Fibroblast of pulmonary artery (primary cell): ENCODE results near the gene MUTYH.
"Not testable (repeated sequence)": the region's sequence is repeated elsewhere in the genome, so short reads cannot be mapped to it uniquely, and the experiment has no call there.

Experiments used
- DNase-seq: peaks from one replicate; pipeline ENCODE4 v3.0.0-alpha.2; 2010; ENCODE audit warnings: low read depth
- H3K4me3 ChIP-seq: replicated peaks from 2 replicates; pipeline ENCODE4 v1.5.1; 2011; ENCODE audit warnings: low read depth, mild to moderate bottlenecking, control low read depth, low read length, moderate library complexity
- CTCF ChIP-seq: IDR thresholded peaks from 2 replicates; pipeline ENCODE4 v1.5.1; 2011; ENCODE audit warnings: mild to moderate bottlenecking, control low read depth, low read length, inconsistent platforms; ENCODE audit errors: missing control alignments

Gene MUTYH

GRCh38 chr1:45339789-45340558, at the start of gene MUTYH, which contains the start of gene TOE1:
TSS of gene MUTYH (minus strand) at chr1:45340440. CDS start at chr1:45334505, 5,935 bp downstream.
TSS of gene TOE1 (plus strand) at chr1:45340170. CDS start at chr1:45340253, 83 bp downstream.
- DNase-seq: peak; percentile 91
- peak within 1 kb of the TSS; percentile 68 for H3K4me3 ChIP-seq
- TF ChIP-seq CTCF: no peak

- no peak overlapping the region for H3K4me3 ChIP-seq
- no peak for TF ChIP-seq CTCF
- no peak for DNase-seq
These were observed 46.0 kb upstream of the MUTYH start for GRCh38 chr1:45386219-45386618.

- H3K4me3 ChIP-seq: no peak overlapping the region
- DNase-seq: no peak
- TF ChIP-seq CTCF: no peak
These were observed 45.1 kb upstream of the MUTYH start for GRCh38 chr1:45385302-45385701.

- DNase-seq, H3K4me3 ChIP-seq: not testable (repeated sequence)
These were observed 44.0 kb upstream of the MUTYH start for GRCh38 chr1:45384213-45384612.

- DNase-seq: no peak
- no peak overlapping the region for H3K4me3 ChIP-seq
- TF ChIP-seq CTCF: no peak
These were observed 43.0 kb upstream of the MUTYH start for GRCh38 chr1:45383191-45383590.

GRCh38 chr1:45381243-45381642, 41.0 kb upstream of the MUTYH start:
- no peak for TF ChIP-seq CTCF
- peak; percentile 2 for DNase-seq
- H3K4me3 ChIP-seq: no peak overlapping the region

GRCh38 chr1:45380730-45381129, 40.5 kb upstream of the MUTYH start:
- H3K4me3 ChIP-seq: no peak overlapping the region
- TF ChIP-seq CTCF: no peak
- no peak for DNase-seq
